NCI-H2081 (cell line): ENCODE results near the gene FBXO34.
A peak's percentile ranks its signal among the peaks of the same experiment; 100 is the strongest.
"Not testable (repeated sequence)": the region's sequence is repeated elsewhere in the genome, so short reads cannot be mapped to it uniquely, and the experiment has no call there.

ENCODE experiments used
- DNase-seq, 2 experiments: peaks; one replicate each; lab custom pipeline; 2025; lab: John Stamatoyannopoulos, UW

FBXO34 gene

GRCh38 chr14:55381040-55381439, 109.8 kb downstream of the FBXO34 start:
- DNase-seq, result no peak

DNA sequence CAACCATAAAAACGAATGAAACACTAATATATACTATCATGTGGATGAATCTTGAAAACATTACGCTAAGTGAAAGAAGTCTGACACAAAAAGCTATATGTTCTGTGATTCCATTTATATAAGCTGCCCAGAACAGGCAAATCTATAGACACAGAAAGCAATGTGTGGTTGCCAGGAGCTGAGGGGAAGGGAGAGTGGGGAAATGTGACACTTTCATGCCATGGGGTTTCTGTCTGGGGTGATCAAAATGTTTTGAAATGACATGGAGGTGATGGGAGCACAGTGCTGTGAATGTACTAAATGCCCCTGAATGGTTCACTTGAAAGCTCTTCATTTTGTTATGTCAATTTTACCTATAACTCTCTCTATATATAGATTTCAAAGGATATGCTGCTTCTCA, 110.3 kb downstream of the FBXO34 start:
- no peak for DNase-seq

GRCh38 chr14:55382483-55382882, 111.3 kb downstream of the FBXO34 start:
- no peak for DNase-seq

- not testable (repeated sequence) for DNase-seq
These were observed 111.8 kb downstream of the FBXO34 start for GRCh38 chr14:55383056-55383466.

GRCh38 chr14:55383541-55384140, 112.4 kb downstream of the FBXO34 start:
- DNase-seq, result no peak

DNA sequence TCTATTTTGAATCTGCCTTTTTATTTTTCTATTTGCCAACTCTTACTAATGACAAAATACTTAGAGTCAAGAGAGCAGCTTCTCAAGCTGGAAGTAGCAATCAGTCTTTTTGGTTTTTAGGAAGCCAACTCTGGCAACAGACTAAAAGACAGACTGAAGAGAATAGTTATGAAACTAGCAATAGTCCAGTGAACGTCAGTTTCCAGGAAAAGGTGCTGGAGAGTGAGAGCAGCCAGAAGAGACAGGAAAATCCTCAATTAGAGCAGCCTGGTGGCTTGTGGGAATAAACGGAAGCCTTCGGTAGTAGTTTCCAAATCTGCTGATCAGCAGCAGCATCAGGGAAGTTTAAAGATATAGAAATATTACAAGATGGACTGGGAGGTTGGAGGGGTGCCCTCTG, 113.3 kb downstream of the FBXO34 start:
- no peak for DNase-seq

DNA sequence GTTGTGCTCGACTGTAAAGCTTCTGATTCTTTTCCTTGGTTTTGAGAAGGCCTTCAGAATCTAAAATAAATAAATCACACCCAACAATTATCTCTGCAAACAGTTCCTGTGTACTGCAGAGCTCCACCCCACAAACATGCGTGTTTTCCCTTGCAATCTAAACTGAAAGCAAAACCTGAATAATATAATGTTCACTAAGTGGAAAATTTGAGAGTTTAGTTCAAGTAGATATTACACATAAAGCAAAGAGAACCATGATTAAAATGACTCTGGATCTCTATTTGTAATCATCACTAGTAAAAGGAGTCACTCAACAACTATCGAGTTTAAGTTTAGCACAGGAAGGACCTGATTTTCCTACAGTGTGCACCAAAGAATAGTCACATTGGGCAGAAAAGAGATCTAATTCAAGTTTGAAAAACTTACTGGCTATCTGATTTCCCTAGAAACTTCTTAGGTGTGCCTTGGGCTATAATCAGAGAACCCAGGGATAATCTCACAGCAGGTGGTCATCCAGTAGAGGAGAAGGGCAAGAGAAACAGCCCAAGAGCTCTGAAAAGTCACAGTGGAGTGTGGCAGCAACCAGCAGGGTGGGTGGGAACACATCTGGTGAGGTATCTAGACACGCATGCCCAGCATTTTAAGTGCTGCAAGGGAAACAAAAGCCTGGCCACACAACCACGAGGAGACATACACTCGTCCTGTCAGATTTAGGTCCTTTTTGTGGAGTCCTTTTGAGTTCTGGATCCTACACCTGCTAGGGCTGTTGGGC, 115.0 kb downstream of the FBXO34 start:
- peak in 1 of 2 experiments; percentile 2 for DNase-seq

DNA sequence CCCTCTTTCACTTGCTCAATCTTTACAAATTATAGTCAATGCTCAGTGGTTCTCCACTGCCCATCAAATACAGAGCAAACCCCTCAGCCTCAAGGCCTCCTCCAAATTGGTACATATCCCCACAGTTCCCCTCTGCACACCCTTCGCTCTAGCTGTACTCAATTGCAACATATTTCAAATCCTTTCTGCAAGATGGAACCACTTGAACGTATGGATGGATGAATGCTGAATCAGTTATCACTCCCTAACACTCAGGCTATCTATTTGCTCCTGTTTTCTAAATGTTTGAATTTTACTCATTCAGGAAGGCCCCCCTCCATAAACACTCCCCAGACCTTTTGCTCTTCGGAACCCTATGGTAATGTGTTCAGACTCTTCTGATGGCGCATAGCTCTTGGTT, 115.9 kb downstream of the FBXO34 start:
- no peak for DNase-seq

DNA sequence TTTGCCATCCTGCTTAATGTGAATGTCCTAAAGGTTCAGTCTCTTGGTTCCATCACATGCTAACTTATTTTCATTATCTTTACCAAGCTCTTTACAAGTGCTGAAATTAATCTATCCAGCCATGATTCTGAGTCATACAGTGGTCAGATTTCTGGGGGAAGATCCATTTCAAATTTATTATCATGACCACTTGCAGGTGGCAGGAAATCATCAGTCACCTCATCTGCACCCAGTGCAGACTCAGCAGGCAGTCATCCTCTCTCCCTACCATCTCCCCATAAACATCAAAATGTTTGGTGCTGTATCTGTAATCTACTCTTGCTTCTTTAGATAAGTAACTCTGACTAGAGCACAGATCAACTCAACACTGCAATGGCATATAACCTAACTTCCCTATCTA, 116.9 kb downstream of the FBXO34 start:
- no peak for DNase-seq

DNA sequence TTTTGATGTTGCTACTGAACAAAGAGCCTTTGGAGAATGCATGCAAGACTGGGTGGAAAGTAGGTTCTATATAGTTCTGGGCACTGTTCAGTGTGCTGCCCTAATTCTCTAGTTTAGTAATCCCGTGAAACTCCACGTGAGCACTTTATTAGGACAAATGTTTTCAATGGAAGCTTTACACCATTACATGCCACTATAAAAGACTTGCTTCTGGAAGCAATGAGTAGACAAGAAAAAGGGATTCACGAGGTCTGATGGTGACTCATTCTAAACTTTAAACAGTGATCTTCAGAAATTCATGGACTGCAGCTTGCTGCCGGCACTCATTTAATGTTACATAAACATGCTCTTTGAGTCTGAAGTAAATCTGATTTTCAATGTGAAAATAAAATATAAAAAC, 118.1 kb downstream of the FBXO34 start:
- no peak for DNase-seq

DNA sequence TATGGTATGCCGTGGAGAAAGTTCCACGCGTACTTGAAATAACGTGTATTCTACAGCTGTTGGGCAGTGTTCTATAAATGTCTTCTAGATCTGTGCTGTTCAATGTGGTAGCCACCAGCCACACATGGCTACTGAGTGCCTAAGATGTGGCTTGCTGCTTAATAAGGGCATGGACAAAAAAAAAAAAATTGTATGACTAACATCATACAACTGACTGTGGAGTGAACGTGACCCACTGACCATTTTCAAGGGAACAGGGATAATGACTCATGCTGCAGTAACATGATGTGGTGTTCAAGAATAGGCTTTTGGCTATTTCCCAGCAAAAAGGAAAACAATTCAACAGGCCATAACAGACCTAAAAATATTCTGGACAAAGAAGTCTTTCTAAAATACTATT, 127.5 kb downstream of the FBXO34 start:
- no peak for DNase-seq

GRCh38 chr14:55399183-55399582, 128.0 kb downstream of the FBXO34 start:
- DNase-seq, result no peak

DNA sequence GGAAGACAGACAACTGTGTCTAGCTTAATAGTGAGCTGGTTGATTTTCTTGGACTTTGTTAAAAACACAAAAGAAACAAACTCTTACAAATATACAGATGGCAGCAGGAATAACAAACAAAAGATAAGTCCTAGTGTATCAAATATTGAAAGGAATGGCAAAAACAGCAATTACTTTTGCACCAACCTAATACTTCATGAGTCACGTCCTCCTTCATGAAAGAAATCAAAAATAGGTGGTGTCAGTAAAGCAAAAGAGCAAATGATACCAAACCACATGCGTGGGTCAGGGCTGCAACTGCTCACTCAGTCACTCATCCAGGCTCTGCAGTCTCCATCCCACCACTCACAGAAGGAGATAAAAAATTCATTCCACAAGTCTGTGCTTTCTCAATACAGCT, 128.6 kb downstream of the FBXO34 start:
- no peak for DNase-seq

DNA sequence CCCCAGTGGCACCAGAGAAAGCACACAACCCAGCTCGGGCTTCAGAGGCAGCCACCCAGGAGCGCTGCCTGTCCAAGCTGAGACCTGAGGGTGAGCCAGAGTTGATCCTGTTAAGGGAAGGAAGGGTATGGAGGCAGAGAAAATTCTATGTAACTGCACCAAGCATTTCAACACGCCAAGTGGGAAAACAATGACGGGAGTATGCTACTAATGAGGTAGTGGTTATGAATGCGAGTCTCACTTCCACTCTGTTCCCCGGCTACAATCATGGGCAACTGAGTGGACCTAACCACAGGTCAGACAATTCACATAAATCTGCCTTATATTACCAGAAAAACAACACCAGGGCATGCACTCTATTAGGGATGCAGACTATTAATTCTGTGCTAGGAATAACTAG, 130.5 kb downstream of the FBXO34 start:
- DNase-seq, result no peak
